K562 (cell line): ENCODE data around the gene SMIM35. TPM values are rescaled to one million over a fixed set of nuclear protein-coding genes. Genes with fewer than 3 reads are reported as not detected.

Experiments
- BCL6 ChIP-seq: fragments of 250-450 bp; sonication (Bioruptor Pico); IDR thresholded peaks from 2 replicates; pipeline ENCODE4 v1.4.0; 2020
- BRCA1 ChIP-seq, 2 experiments: fragments of 450-650 bp in 1 of 2; sonication (generic) in 1 of 2; formaldehyde crosslinking in 1 of 2; IDR thresholded peaks; 2 replicates each; pipeline versions ENCODE4 v1.5.0 to v1.6.1; 2017 to 2020; ENCODE audit warnings: mild to moderate bottlenecking in 1 of 2, missing genetic modification reagents in 1 of 2
- KAT2B ChIP-seq: IDR thresholded peaks from one replicate; pipeline ENCODE4 v1.6.1; 2012; ENCODE audit warnings: low read depth, mild to moderate bottlenecking, control low read depth, inconsistent platforms, low read length, moderate library complexity
- KDM2B ChIP-seq: fragments of 250-450 bp; sonication (Bioruptor Pico); IDR thresholded peaks from 2 replicates; pipeline ENCODE4 v1.8.0; 2021; ENCODE audit warnings: mild to moderate bottlenecking, moderate library complexity
- MTA3 ChIP-seq: fragments of 450-650 bp; formaldehyde crosslinking; IDR thresholded peaks from 2 replicates; pipeline ENCODE4 v1.6.1; 2017; ENCODE audit warnings: mild to moderate bottlenecking, borderline replicate concordance
- PCBP2 ChIP-seq: fragments of 200-400 bp; formaldehyde crosslinking; IDR thresholded peaks from 2 replicates; pipeline ENCODE4 v1.6.1; 2018; ENCODE audit warnings: low read length, low read depth, mild to moderate bottlenecking, moderate library complexity; ENCODE audit not compliant: poor library complexity, severe bottlenecking
- PML ChIP-seq: IDR thresholded peaks from 2 replicates; pipeline ENCODE4 v1.6.1; 2012; ENCODE audit warnings: low read length, inconsistent platforms
- SMARCB1 ChIP-seq: IDR thresholded peaks from 2 replicates; pipeline ENCODE4 v1.6.1; 2011; ENCODE audit warnings: improper control_type of control experiment, low read depth; ENCODE audit not compliant: insufficient read length
- SP1 ChIP-seq: sonication (generic); formaldehyde crosslinking; IDR thresholded peaks from 2 replicates; pipeline ENCODE4 v1.8.1; 2022; ENCODE audit warnings: mild to moderate bottlenecking, missing genetic modification reagents
- SPI1 ChIP-seq: IDR thresholded peaks from 2 replicates; pipeline ENCODE4 v1.6.1; 2011; ENCODE audit warnings: low read depth, low read length, control low read depth, borderline replicate concordance
- TBL1XR1 ChIP-seq, 2 experiments: IDR thresholded peaks; 2 replicates each; pipeline ENCODE4 v1.6.1; 2012; ENCODE audit warnings: improper control_type of control experiment in 2 of 2, low read length in 2 of 2, mild to moderate bottlenecking in 1 of 2
- U2AF1 ChIP-seq: fragments of 200-400 bp; formaldehyde crosslinking; optimal IDR thresholded peaks from 2 replicates; pipeline ENCODE3; 2017; ENCODE audit warnings: mild to moderate bottlenecking, low read depth, low read length, moderate library complexity
- ZBTB2 ChIP-seq: fragments of 450-650 bp; IDR thresholded peaks from 2 replicates; pipeline ENCODE4 v1.6.1; 2016; ENCODE audit warnings: antibody characterized with exemption
- ZHX1 ChIP-seq: fragments of 150-350 bp; conservative IDR thresholded peaks from 2 replicates; pipeline ENCODE4 v1.6.1; 2014; ENCODE audit warnings: low read length
- ZKSCAN1 ChIP-seq: fragments of 150-350 bp; IDR thresholded peaks from 2 replicates; pipeline ENCODE4 v1.6.1; 2016; ENCODE audit warnings: low read depth, low read length
- ZNF165 ChIP-seq: fragments of 250-450 bp; sonication (Bioruptor Pico); IDR thresholded peaks from 2 replicates; pipeline ENCODE4 v1.4.0; 2020; ENCODE audit warnings: borderline replicate concordance
- ZNF212 ChIP-seq: fragments of 450-650 bp; formaldehyde crosslinking; IDR thresholded peaks from 2 replicates; pipeline ENCODE4 v1.4.0; 2020; ENCODE audit warnings: mild to moderate bottlenecking
- ZNF354B ChIP-seq: fragments of 250-450 bp; sonication (Bioruptor Pico); IDR thresholded peaks from 2 replicates; pipeline ENCODE4 v1.4.0; 2020
- ZNF384 ChIP-seq: IDR thresholded peaks from 2 replicates; pipeline ENCODE4 v1.6.1; 2012; ENCODE audit warnings: low read depth, low read length, improper control_type of control experiment
- ZNF561 ChIP-seq: fragments of 450-650 bp; formaldehyde crosslinking; conservative IDR thresholded peaks from 2 replicates; pipeline ENCODE4 v1.4.0; 2020; ENCODE audit warnings: mild to moderate bottlenecking, moderate library complexity
- ZNF77 ChIP-seq: fragments of 250-450 bp; sonication (Bioruptor Pico); IDR thresholded peaks from 2 replicates; pipeline ENCODE4 v1.5.0; 2020
- polyA plus RNA-seq, 8 experiments: library from polyadenylated mRNA; depleted of rRNA in 4 of 8; stranded (reverse) in 5 of 8; unstranded in 3 of 8; fragments of >200 nt; fragmentation: Nextera tagmentation in 2 of 8; fragmentation: Illumina TruSeq in 1 of 8; extraction: Ambion mirVana in 2 of 8; extraction: Trizol in 1 of 8; gene quantifications; 2 replicates each; pipeline versions ENCODE4 v1.2.1 to v1.2.3, GENCODE V29; 2011 to 2014; ENCODE audit warnings: inconsistent platforms in 1 of 8, missing spikeins in 1 of 8
- total RNA-seq, 7 experiments: library from RNA; depleted of rRNA in 6 of 7; stranded (reverse); fragments of >200 nt in 6 of 7; fragmentation: Illumina TruSeq in 2 of 7; extraction: Trizol in 2 of 7; gene quantifications; 2 replicates each; pipeline versions ENCODE4 v1.2.1 to v1.2.3, GENCODE V29; 2011 to 2021; ENCODE audit warnings: low replicate concordance in 1 of 7
- TF ChIP-seq, protein P1 (sequence below): fragments of 450-650 bp; IDR thresholded peaks from 2 replicates; pipeline ENCODE4 v1.6.1; 2018; ENCODE audit not compliant: partially characterized antibody

SMIM35 gene
- total and polyA plus RNA-seq, 9 of the 15 experiments (the other 6 are each of a cell fraction or from before 2014, with no cell fraction given), result 0.03 TPM; not detected in 7

DNA sequence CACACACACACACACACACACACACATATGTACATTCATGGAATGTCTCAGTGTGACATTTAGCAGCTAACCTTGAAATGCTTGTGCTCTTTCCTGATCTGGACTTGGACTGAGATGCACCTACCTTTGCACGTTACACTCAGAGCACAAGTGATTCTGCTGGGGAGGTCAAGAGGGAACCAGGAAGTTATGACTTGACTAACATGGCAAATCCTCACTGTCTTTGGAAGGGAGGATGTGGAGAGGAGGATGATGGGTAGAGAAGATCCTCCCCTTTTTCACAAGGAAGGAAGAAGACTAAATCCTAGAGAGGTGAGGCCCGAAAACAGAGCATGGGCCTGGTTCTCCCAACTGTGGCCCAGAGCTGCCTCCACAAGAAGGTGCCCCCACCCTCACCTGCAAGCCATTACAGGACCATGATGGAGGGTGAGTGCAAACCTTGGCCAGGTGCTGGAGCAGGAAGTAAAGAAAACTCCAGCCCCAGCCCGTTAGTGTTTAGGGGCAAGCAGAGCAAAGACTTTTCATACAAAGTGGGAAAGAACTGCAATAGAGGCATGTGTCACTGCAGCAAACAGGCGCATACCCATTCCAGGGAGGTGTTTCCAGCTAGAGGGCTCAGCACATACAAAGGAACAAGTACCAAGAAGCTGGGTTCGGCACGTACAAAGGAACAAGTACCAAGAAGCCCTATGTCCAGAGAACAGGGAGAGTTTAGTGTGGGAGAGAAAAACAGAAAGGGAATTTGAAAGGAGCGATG lies 39.5 kb upstream of the SMIM35 start (continued):
- no peak for TF ChIP-seq KAT2B
- TF ChIP-seq ZBTB2, result no peak
- TF ChIP-seq MTA3, result peak; percentile 39; the same call in 1 of the 2 replicates
- TF ChIP-seq ZNF561 (CRISPR knock-in tag), result no peak
- no peak for TF ChIP-seq ZNF384
- no peak for TF ChIP-seq PCBP2
- TF ChIP-seq KDM2B, result no peak
- TF ChIP-seq BRCA1 (IDR thresholded peaks at IDR 0.05), result no peak
- TF ChIP-seq BRCA1 (CRISPR knock-in tag; IDR thresholded peaks at IDR 0.05), result no peak
- no peak for TF ChIP-seq ZHX1
- TF ChIP-seq ZNF165 (CRISPR knock-in tag), result no peak
- TF ChIP-seq, protein P1, sequence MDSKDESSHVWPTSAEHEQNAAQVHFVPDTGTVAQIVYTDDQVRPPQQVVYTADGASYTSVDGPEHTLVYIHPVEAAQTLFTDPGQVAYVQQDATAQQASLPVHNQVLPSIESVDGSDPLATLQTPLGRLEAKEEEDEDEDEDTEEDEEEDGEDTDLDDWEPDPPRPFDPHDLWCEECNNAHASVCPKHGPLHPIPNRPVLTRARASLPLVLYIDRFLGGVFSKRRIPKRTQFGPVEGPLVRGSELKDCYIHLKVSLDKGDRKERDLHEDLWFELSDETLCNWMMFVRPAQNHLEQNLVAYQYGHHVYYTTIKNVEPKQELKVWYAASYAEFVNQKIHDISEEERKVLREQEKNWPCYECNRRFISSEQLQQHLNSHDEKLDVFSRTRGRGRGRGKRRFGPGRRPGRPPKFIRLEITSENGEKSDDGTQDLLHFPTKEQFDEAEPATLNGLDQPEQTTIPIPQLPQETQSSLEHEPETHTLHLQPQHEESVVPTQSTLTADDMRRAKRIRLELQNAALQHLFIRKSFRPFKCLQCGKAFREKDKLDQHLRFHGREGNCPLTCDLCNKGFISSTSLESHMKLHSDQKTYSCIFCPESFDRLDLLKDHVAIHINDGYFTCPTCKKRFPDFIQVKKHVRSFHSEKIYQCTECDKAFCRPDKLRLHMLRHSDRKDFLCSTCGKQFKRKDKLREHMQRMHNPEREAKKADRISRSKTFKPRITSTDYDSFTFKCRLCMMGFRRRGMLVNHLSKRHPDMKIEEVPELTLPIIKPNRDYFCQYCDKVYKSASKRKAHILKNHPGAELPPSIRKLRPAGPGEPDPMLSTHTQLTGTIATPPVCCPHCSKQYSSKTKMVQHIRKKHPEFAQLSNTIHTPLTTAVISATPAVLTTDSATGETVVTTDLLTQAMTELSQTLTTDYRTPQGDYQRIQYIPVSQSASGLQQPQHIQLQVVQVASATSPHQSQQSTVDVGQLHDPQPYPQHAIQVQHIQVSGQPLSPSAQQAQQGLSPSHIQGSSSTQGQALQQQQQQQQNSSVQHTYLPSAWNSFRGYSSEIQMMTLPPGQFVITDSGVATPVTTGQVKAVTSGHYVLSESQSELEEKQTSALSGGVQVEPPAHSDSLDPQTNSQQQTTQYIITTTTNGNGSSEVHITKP, result no peak
- no peak for TF ChIP-seq U2AF1
- no peak for TF ChIP-seq ZKSCAN1
- TF ChIP-seq ZNF212 (CRISPR knock-in tag), result no peak
- no peak for TF ChIP-seq BCL6 (CRISPR knock-in tag)
- no peak for TF ChIP-seq SP1 (CRISPR knock-in tag)
- peak; percentile 68; the same call in 1 of the 2 replicates for TF ChIP-seq ZNF77 (CRISPR knock-in tag)
- TF ChIP-seq TBL1XR1 (IDR thresholded peaks at IDR 0.05; ENCODE audit: low read length in 2 of 2), result no peak
- TF ChIP-seq PML, result peak; percentile 98
- TF ChIP-seq SMARCB1, result no peak
- TF ChIP-seq SPI1, result no peak
- no peak for TF ChIP-seq ZNF354B
